HAP-1 (cell line): ENCODE data around the gene SHISA9.
"Not testable (repeated sequence)": the region's sequence is repeated elsewhere in the genome, so short reads cannot be mapped to it uniquely, and the experiment has no call there.

Source experiments
- DNase-seq, 2 experiments: peaks; one replicate each; pipeline ENCODE4 v3.0.0-alpha.2; 2016 to 2020; ENCODE audit warnings: low spot score in 2 of 2
- H3K27me3 ChIP-seq: fragments of 250-450 bp; sonication (Bioruptor Pico); 2 replicates; pipeline ENCODE4 v1.5.1; 2020; ENCODE audit warnings: low read depth, mild to moderate bottlenecking, moderate library complexity
- H3K36me3 ChIP-seq: fragments of 250-450 bp; sonication (Bioruptor Pico); replicated peaks from 2 replicates; pipeline ENCODE4 v1.5.1; 2020; ENCODE audit warnings: mild to moderate bottlenecking
- H3K4me1 ChIP-seq: fragments of 250-450 bp; sonication (Bioruptor Pico); 2 replicates; pipeline ENCODE4 v1.5.1; 2020; ENCODE audit warnings: mild to moderate bottlenecking
- H3K4me3 ChIP-seq: fragments of 250-450 bp; sonication (Bioruptor Pico); 2 replicates; pipeline ENCODE4 v1.5.1; 2020; ENCODE audit warnings: mild to moderate bottlenecking, moderate library complexity
- H3K9me3 ChIP-seq: fragments of 250-450 bp; sonication (Bioruptor Pico); 2 replicates; pipeline ENCODE4 v1.5.1; 2020; ENCODE audit warnings: mild to moderate bottlenecking, moderate library complexity
- in situ Hi-C: fragments of 300-500 bp; cut with MboI; formaldehyde crosslinking; loops from 3 replicates; pipeline ENCODE4 v1.14.3; 2020; ENCODE audit warnings: low sequenced_read_pairs, inconsistent platforms, mixed read lengths

Gene SHISA9

DNA sequence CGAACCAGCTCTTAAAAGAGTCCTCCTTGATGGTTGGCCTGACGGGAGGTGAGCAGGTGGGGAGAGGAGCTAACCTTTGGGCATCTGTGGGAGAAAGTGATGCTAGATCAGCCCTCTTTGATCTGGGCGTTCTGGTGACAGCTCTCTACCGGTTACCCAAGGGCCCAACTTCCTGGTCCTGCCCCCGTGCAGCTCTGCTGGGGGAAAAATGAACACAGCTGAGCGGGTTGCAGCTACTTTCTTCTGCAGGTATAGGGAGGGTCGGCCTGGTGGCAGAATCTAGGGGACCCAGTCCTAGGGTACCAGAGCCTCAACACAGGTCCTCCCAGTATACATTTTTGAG lies 2.9 kb downstream of the SHISA9 start:
- Histone ChIP-seq H3K27me3 (no peaks in the 10 kb centered on the region), H3K36me3 (no peaks in the 10 kb centered on the region), H3K4me3 (no peak overlapping the region), H3K9me3 (no peaks in the 10 kb centered on the region), H3K4me1 (no peaks in the 10 kb centered on the region)
- in situ Hi-C loops, result no loop called here
- no peak for DNase-seq

DNA sequence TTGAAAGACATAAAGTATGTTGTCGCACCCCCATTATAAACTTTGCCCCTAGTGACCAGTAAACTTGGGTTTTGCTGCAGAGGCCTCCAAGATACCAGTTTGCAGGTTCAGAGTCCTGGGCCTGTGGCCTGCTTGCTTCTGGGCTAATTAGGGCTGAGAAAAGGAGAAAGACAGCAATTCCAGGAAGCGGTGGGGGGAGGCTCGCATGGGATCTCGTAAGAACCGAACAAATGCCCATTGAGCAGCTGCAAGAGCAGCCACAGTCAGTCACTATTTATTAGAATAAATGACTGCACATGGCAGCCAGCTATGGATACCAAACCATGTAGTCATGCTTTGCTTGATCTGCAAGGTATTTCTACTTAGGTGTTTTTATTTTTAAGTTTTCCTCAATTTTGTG lies 4.9 kb downstream of the SHISA9 start:
- Histone ChIP-seq H3K27me3 (no peaks in the 10 kb centered on the region), H3K4me3 (no peak overlapping the region), H3K36me3 (no peaks in the 10 kb centered on the region), H3K9me3 (no peaks in the 10 kb centered on the region), H3K4me1 (no peaks in the 10 kb centered on the region)
- in situ Hi-C loops, result no loop called here
- DNase-seq, result no peak

DNA sequence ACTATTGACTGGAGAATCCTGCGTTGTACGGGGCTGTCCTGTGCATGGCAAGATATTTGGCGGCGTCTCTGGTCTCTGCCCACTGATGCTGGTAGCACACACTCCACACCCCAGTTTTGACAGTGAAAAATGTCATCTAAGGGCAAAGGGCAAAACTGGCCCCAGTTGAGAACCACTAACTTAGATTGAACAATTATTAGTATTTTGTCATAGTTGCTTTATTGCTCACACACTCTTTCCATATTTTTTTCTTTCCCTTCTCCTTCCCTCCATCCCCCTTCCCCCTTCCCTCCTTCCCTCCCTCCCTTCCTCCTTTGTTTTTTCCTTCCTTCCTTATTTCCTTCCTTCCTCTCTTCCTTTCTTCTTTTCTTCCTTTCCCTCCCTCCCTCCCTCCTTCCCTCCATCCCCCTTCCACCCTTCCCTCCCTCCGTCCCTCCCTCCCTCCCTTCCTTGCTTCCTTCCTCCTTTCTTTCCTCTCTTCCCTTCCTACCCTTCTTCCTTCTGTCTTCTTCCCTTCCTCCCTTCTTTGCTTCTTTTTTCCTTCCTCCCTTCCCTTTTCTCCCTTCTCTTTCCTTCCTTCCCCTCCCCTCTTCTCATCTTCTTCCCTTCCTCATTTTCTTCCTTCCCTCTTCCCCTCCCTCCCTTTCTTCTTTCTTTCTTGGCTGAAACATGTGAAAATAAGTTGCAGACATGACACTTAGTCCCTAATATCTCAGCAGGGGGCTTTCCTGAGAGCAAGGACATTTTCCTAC lies 5.5 kb downstream of the SHISA9 start:
- Histone ChIP-seq H3K4me1 (no peaks in the 10 kb centered on the region), H3K27me3 (no peaks in the 10 kb centered on the region), H3K36me3 (no peaks in the 10 kb centered on the region), H3K4me3 (no peak overlapping the region), H3K9me3 (no peaks in the 10 kb centered on the region)
- no peak for DNase-seq
- in situ Hi-C loops, result no loop called here

DNA sequence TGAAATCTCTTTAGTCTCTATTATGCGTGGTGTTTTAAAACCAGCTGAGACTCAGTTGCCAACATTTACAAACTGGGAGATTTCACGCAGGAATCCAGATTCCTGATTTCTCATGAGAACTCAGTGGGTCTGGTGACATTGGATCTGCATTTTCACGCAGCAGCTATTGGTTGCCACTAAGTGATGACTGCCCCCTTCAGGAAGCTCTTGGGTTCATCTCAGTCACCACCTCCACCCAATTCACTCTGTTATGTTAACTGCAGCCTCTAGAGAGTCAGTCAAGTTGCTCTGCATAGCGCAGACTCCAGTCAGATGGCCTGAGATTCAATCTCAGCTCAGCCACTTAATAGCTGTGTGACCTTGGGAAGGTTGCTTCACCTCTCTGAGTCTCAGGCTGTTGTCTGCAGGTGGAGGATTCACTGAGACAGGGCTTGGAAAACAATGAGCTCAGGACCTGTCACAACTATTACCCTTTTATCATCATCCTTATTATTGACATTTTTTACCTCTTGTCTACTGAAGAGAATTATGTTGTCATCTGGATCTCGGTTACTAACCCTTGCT lies 6.4 kb downstream of the SHISA9 start:
- in situ Hi-C loops, result no loop called here
- H3K4me1 ChIP-seq, result no peaks in the 10 kb centered on the region

DNA sequence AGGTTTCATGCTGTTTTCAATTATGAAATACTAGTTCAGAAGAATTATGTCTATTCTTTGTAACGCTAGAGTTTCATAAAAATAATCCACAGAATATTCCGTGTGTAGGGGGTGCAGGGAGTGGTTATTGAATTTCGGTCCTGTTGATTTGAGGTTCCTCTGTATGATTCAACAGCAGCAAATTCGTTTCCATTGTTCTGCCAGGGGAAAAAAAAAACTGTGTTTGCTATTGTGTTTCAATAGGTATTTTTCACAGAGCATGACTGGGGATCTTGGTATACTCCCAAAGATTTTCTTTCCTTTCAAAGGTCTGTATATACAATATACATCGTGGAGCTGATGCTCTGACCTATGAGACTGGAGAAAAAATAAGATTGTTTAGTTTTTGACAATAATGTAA lies 15.8 kb downstream of the SHISA9 start:
- H3K4me3 ChIP-seq, result no peak overlapping the region
- H3K4me1 ChIP-seq, result no peaks in the 10 kb centered on the region
- in situ Hi-C loops, result no loop called here
- no peak for DNase-seq
- H3K36me3 ChIP-seq, result no peaks in the 10 kb centered on the region
- H3K9me3 ChIP-seq, result 0 out of 2 replicates have a peak, but pooled peaks cover 3% of the 10 kb centered on the region
- no peaks in the 10 kb centered on the region for H3K27me3 ChIP-seq

More for the DNA sequence above, 6.4 kb downstream of the SHISA9 start:
- no peak overlapping the region for H3K4me3 ChIP-seq
- no peak for DNase-seq
- no peaks in the 10 kb centered on the region for H3K36me3 ChIP-seq
- no peaks in the 10 kb centered on the region for H3K9me3 ChIP-seq
- no peaks in the 10 kb centered on the region for H3K27me3 ChIP-seq

DNA sequence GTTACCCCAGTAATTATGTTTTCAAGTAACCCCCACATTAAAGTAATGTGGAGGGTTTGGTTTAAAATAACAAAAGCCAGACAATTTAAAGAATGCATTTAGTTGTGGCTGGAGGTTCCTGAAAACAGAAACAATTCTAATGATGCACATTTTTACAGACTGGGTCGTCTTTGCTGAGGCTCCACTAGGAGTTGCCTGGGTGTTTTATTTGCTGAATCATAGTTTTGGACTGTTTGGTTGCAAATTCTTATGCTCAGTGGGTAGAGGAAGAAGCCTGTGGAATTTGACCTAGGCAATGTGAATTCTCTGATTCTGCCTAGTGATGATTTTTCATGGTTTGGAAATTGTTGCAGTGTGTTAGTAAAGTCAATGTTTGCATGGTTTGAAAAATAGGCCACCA lies 16.3 kb downstream of the SHISA9 start:
- no peaks in the 10 kb centered on the region for H3K4me1 ChIP-seq
- H3K27me3 ChIP-seq, result no peaks in the 10 kb centered on the region
- no peaks in the 10 kb centered on the region for H3K36me3 ChIP-seq
- 0 out of 2 replicates have a peak, but pooled peaks cover 3% of the 10 kb centered on the region for H3K9me3 ChIP-seq
- in situ Hi-C loops, result no loop called here
- H3K4me3 ChIP-seq, result no peak overlapping the region
- DNase-seq, result no peak

DNA sequence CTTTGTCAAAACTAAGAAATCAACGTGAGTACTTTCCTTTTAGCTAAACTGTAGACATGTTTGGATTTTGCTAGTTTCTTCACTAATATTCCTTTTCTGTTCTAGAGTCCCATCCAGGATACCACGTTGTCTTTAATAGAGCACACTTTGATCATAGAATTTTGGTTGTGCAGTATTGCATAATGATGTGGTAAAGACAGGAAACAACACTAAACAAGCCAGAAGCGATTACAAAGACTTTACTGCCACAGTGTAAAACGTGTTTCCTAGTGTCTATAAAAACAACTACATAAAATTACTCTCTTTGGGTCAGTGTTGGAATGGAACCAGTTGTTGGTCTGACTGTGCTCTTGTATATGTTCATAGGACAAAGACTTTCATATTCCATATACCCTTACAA lies 19.3 kb downstream of the SHISA9 start:
- H3K36me3 ChIP-seq, result no peaks in the 10 kb centered on the region
- in situ Hi-C loops, result no loop called here
- H3K27me3 ChIP-seq, result no peaks in the 10 kb centered on the region
- H3K4me3 ChIP-seq, result no peak overlapping the region
- no peaks in the 10 kb centered on the region for H3K4me1 ChIP-seq
- 0 out of 2 replicates have a peak, but pooled peaks cover 3% of the 10 kb centered on the region for H3K9me3 ChIP-seq
- no peak for DNase-seq

DNA sequence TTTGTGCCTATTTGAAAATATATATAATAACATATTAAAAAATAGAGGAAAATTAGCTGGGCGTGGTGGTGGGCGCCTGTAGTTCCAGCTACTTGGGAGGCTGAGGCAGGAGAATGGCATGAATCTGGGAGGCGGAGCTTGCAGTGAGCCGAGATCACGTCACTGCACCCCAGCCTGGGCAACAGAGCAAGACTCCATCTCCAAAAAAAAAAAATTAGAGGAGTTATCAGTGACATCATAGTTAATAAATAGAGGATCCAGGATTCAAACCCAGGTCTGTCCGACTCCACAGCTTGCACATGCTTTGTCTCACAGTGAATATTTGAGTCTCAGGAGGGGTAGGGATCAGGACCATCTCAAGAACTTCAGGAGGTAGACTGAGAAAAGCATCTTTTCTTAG lies 22.2 kb downstream of the SHISA9 start:
- H3K9me3 ChIP-seq, H3K27me3 ChIP-seq, in situ Hi-C loops, DNase-seq, H3K4me3 ChIP-seq, H3K4me1 ChIP-seq, H3K36me3 ChIP-seq: not testable (repeated sequence)

DNA sequence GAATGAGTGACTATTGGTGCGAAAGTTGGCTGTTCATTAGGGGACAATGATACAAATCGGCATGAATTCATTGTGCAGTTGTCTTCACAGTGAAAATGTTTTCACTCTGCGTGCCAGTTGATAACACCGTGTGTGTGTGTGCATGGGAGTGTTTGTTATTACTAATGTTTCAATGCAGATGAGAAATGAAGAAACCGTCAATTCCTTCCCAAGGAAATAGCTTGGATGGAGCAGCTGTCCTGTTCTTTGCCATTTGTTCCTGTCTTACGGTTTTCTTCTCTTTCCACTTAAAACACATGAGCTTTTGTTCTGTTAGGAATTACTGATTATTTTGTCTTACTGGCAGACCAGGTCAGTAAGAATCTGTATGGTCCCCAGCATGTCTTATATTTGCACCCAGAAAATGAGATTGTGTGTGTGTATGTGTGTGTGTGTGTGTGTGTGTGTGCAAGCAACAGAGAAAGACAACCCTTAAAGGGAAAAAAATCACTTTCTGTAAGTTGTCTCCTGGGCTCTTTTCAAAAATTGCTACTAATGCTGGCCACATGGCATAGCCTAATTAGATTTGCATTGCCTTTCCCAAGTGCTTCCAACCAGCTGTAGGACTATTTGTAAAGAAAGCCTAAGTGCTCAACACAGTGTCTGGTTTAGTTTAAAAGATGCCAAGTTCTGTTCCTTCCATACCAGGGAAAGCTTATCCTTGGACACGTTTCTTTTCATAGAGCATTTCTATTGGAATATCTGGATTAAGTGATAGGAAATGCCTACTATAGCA lies 23.8 kb downstream of the SHISA9 start:
- Histone ChIP-seq H3K4me3 (no peak overlapping the region), H3K4me1 (no peaks in the 10 kb centered on the region), H3K36me3 (no peaks in the 10 kb centered on the region), H3K27me3 (no peaks in the 10 kb centered on the region), H3K9me3 (0 out of 2 replicates have a peak, but pooled peaks cover 3% of the 10 kb centered on the region)
- no peak for DNase-seq
- in situ Hi-C loops, result no loop called here

DNA sequence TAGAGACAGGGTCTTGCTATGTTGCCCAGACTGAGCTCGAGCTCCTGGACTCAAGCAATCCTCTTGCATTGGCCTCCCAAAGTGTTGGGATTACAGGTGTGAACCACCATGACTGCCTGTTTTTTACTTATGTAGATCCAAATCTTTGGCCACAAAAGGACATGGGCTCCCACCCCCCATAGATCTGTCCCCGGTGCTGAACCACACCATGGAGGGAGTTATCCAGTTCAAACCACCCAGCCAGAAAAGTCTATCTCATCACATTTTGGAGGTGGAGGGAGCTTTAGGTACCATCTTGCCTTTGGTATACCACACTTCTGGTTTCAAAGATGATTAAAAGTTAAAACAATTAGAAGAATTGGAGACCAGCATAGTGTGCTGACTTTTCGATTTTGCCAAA lies 26.2 kb downstream of the SHISA9 start:
- Histone ChIP-seq H3K27me3 (no peaks in the 10 kb centered on the region), H3K4me3 (no peak overlapping the region), H3K9me3 (peaks cover 4% of the 10 kb centered on the region; the same call in 1 of the 2 replicates), H3K36me3 (no peaks in the 10 kb centered on the region), H3K4me1 (no peaks in the 10 kb centered on the region)
- in situ Hi-C loops, result no loop called here
- no peak for DNase-seq

DNA sequence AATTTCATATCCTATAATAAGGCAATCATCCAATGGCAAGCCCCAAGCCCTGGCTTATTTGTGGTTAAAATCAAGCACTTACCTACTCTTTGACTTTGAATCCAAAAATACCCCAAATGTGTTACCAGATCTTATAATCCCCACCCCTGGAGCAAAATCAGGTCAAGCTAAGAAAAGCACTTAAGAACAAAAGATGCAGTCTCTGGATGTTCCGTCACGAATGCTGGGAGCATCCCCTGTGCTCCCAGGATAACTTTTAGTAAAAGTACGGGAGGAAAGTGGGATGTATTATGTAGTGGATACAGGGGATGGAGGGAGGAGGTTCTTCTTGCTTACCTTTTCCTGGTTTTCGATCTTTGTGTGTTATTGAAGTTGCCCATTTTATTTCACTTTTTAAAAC lies 29.5 kb downstream of the SHISA9 start:
- H3K36me3 ChIP-seq, result no peaks in the 10 kb centered on the region
- H3K4me1 ChIP-seq, result no peaks in the 10 kb centered on the region
- no peak for DNase-seq
- peaks cover 4% of the 10 kb centered on the region; the same call in 1 of the 2 replicates for H3K9me3 ChIP-seq
- in situ Hi-C loops, result no loop called here
- no peak overlapping the region for H3K4me3 ChIP-seq
- H3K27me3 ChIP-seq, result no peaks in the 10 kb centered on the region

DNA sequence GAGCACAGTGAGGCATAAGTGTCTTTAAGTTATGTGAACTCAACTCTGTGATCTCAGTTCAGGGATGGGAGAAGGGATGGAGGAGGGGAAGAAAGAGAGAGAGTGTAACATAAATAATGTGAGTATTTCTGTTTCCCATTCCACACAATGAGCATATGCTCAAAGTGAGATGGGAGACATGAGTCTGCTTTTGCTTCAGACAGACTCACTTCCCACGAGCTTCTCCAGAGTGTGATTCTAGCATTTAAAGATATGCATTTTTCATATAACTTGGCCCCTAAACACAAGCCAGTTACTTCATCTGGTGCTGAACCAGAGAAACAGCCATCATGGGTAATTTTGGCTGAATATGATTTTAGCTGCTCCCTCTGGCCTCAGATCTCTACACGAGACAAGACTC lies 35.0 kb downstream of the SHISA9 start:
- Histone ChIP-seq H3K9me3 (no peaks in the 10 kb centered on the region; the same call in 1 of the 2 replicates), H3K4me3 (no peak overlapping the region), H3K36me3 (no peaks in the 10 kb centered on the region), H3K4me1 (no peaks in the 10 kb centered on the region), H3K27me3 (no peaks in the 10 kb centered on the region)
- in situ Hi-C loops, result no loop called here
- no peak for DNase-seq

DNA sequence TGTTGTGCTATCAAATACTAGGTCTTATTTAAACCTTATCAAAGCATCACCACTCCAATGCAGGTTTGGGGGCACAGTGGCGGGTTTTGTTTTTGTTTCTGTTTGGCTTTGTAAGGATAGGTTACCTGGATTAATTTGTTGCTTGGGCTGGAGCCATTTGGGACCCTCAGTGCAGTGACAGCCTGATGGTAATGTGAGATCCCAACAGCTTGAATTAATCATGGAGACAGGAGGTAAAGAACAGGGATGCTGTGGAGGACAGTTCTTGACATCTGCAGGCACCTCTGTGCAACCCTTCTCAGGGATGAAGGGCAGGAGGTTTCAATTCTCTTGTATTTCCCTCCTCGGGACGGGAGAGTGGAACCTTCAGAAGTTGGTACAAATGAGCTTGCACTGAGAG lies 40.5 kb downstream of the SHISA9 start:
- no peak for DNase-seq
- H3K9me3 ChIP-seq, result no peaks in the 10 kb centered on the region
- no peaks in the 10 kb centered on the region for H3K36me3 ChIP-seq
- no peaks in the 10 kb centered on the region for H3K27me3 ChIP-seq
- H3K4me3 ChIP-seq, result no peak overlapping the region
- no peaks in the 10 kb centered on the region for H3K4me1 ChIP-seq
- in situ Hi-C loops, result no loop called here

DNA sequence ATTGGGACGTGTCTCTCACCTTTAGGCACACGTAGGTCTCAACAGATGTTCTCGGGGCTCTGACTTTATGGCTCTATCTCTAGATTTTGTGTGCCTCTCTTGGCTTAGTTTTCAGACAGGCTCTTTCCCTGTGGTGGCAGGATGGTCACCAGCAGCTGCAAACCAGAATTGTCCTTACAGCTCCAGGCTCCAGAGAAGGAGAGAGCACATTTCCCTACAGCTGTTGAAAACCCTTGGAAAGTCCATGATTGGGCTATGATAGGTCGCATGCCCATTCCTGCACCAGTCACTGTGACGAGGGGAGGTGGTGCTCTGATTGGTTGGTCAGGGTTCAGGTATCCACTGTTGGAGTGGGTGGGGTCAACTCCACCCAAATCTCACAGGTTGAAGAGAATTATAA lies 41.5 kb downstream of the SHISA9 start:
- DNase-seq, result no peak
- Histone ChIP-seq H3K36me3 (no peaks in the 10 kb centered on the region), H3K9me3 (no peaks in the 10 kb centered on the region), H3K4me1 (no peaks in the 10 kb centered on the region), H3K27me3 (no peaks in the 10 kb centered on the region), H3K4me3 (no peak overlapping the region)
- in situ Hi-C loops, result no loop called here
